Right lobe of liver (tissue), 4 donors: Measurements from ENCODE around the gene CPED1.

Source experiments
- POLR2A ChIP-seq: fragments of 450-650 bp; IDR thresholded peaks from one replicate; pipeline ENCODE4 v1.6.1; 2017; ENCODE audit warnings: antibody characterized with exemption, mild to moderate bottlenecking
- TF ChIP-seq, protein P1 (sequence below), 4 donors: fragments of 200-600 bp in 3 of 4; fragments of 450-650 bp in 1 of 4; IDR thresholded peaks; one replicate each; pipeline versions ENCODE4 v1.5.1 to v1.8.0; 2016 to 2022; ENCODE audit warnings: antibody characterized with exemption in 4 of 4, mild to moderate bottlenecking in 2 of 4
- donor health status: DM: no; HTN: no; CAD: no.
- donor health status: DM: no; HTN: no; CAD: no.
- donor health status: DM: no; HTN: yes; CAD: no.

DNA sequence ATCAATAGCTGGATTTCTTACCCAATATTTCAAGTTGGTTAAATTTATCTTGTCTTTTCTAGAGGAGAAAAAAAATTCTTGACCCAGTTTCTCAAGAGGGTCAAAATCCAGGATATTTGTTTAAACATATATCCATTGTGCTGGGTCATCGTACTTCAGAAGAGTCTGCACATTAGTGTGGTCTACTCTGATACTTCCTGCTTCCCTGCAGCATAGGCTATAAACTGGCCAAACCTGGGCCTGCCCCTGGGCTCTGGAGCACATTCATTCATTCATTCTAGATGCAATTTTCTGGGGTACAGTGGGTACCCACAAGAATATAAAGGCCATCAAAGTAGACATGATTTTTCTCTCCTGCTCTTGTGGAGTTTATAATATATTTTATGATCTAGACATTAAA lies 198.2 kb downstream of the CPED1 start:
- TF ChIP-seq, protein P1, sequence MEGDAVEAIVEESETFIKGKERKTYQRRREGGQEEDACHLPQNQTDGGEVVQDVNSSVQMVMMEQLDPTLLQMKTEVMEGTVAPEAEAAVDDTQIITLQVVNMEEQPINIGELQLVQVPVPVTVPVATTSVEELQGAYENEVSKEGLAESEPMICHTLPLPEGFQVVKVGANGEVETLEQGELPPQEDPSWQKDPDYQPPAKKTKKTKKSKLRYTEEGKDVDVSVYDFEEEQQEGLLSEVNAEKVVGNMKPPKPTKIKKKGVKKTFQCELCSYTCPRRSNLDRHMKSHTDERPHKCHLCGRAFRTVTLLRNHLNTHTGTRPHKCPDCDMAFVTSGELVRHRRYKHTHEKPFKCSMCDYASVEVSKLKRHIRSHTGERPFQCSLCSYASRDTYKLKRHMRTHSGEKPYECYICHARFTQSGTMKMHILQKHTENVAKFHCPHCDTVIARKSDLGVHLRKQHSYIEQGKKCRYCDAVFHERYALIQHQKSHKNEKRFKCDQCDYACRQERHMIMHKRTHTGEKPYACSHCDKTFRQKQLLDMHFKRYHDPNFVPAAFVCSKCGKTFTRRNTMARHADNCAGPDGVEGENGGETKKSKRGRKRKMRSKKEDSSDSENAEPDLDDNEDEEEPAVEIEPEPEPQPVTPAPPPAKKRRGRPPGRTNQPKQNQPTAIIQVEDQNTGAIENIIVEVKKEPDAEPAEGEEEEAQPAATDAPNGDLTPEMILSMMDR (IDR thresholded peaks at IDR 0.05): no peak
- no peak for TF ChIP-seq POLR2A
